LNCAP (cell line): ENCODE data around the gene PALLD.

Experiments used
- CTCF ChIP-seq: fragments of 450-650 bp; IDR thresholded peaks from 2 replicates; pipeline ENCODE4 v1.5.1; 2017; ENCODE audit warnings: mild to moderate bottlenecking

PALLD gene

DNA sequence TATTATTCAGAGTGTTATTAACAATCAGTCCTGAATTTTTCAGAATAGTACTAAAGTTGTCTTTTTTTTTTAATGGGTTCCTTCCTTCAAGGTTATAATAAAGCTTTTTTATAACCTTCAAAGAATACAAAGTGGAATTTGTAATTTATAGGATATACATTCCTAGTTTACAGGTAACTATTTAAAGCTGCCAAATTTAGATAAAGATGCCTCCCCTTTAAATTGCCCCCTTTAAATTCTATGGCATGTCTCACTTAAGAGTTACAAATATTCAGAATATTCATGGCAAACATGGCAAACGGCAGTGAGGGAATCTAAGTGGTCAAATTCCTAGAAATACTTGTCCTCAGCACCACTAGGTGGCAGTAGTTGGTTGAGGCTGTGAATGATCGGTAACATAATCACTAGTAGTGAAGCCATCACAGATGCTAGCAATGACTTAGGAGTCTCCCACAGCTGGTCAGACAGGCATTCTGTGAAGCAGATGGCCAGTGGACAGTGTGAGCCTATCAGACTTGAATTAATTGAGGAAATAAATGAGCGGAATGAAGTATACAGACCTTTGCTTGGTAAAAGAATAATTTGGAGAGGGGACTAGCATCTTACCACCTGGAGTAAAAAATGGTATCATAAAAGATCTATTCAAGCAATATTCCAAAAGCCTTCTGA, 426.8 kb downstream of the PALLD start:
- TF ChIP-seq CTCF: peak; percentile 67

DNA sequence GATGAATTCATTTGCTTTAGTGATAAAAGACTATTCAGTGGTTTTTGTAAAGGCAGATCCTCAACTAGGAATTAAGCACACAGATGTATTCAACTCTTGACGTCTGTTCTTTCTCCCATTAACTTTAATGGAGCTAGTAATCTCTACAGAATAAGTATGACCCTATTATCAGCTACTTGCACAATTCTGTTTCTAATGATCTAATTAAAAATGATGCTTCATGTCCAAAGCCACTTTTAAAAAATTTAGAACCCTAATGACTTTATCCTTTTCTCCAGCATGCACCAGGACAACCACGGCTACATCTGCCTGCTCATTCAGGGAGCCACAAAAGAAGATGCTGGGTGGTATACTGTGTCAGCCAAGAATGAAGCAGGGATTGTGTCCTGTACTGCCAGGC, 427.8 kb downstream of the PALLD start:
- TF ChIP-seq CTCF: no peak

GRCh38 chr4:168925789-168926490, 429.1 kb downstream of the PALLD start:
- no peak for TF ChIP-seq CTCF

- no peak for TF ChIP-seq CTCF
Observed at GRCh38 chr4:168928346-168928745, 431.5 kb downstream of the PALLD start.

- no peak for TF ChIP-seq CTCF
Observed at GRCh38 chr4:168928875-168929274, 432.0 kb downstream of the PALLD start.

DNA sequence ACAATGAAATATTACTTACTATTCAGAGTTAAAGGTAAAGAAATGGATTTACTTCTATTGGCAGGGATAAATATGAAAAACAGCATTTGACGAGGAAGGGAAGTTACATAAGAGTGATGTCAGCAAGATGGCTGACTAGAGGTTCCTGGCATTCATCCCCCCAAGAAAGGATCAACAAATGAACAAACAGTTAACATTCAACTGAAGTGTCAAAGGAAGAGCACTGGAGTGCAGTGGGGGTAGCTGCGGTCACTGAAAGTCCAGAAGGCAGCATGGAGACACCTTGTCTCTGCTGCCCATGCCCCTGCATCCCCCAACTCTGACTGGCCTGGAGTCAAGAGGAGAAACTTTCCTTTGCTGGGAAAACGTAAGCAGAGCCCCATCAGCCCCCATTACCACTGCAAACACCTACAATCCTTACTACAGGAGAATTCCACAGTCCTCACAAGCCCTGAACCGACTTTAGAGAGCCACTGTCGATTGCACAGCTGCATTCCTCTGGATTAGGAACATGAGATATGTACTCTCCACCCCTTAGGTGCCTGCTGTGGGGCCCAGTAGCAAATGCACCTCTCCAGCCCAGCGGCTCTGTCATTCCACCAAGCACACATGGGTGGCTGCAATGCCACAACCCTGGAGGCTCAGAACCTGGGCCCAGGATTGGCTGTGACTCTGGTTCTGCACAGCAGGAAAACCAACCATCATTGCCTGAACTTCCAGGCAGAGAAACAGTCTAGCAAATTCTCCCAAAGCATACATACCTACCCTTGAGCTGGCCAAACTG, 433.8 kb downstream of the PALLD start:
- TF ChIP-seq CTCF: no peak

GRCh38 chr4:168931215-168931650, 434.4 kb downstream of the PALLD start:
- TF ChIP-seq CTCF: no peak
